PFSK-1 (cell line): ENCODE data around the gene ATF7.

Source experiments
- POLR2AphosphoS5 ChIP-seq: IDR thresholded peaks from 2 replicates; pipeline ENCODE4 v1.6.1; 2012; ENCODE audit warnings: low read depth, mild to moderate bottlenecking, control low read depth, low read length, moderate library complexity
- SIN3A ChIP-seq: IDR thresholded peaks from 2 replicates; pipeline ENCODE4 v1.6.1; 2012; ENCODE audit warnings: mild to moderate bottlenecking, low read length, moderate library complexity, borderline replicate concordance; ENCODE audit not compliant: insufficient read depth
- TAF1 ChIP-seq: IDR thresholded peaks from 2 replicates; pipeline ENCODE4 v1.6.1; 2012; ENCODE audit warnings: low read length, control low read depth, borderline replicate concordance; ENCODE audit not compliant: insufficient read depth
- TF ChIP-seq, protein P1 (sequence below), 2 experiments: IDR thresholded peaks; 2 replicates each; pipeline versions ENCODE4 v1.6.1 to v1.8.0; 2011 to 2012; ENCODE audit warnings: low read depth in 2 of 2, low read length in 2 of 2, control low read depth in 1 of 2, inconsistent platforms in 1 of 2, mild to moderate bottlenecking in 1 of 2, moderate library complexity in 1 of 2; ENCODE audit not compliant: insufficient read depth in 1 of 2

DNA sequence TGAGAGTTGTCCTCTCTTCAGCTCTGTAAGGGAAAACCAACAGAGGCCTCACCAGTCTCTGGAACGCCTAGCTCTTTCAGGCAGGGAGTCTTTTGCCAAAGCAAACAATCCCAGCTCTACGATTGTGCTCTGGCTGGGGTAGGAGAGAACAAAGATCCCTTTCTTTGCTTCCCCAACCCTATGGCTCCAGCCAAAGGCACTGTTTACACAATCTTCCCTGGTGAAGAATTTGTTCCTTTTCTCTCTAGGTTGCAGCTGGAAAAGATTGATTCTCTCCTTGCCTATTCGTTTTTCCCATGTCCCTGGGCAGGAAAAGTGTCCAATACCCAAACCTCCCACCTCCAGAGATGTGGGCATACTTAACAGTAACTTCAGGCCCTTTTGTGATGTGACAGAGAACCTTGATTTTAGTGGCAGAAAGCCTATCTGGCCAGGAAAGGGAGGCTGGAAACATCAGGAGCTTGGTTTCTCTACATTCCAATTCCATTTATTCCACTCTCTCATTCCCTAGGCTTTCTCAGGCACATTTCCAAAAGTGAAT, 32.9 kb upstream of the ATF7 start:
- no peak for TF ChIP-seq POLR2AphosphoS5
- TF ChIP-seq, protein P1, sequence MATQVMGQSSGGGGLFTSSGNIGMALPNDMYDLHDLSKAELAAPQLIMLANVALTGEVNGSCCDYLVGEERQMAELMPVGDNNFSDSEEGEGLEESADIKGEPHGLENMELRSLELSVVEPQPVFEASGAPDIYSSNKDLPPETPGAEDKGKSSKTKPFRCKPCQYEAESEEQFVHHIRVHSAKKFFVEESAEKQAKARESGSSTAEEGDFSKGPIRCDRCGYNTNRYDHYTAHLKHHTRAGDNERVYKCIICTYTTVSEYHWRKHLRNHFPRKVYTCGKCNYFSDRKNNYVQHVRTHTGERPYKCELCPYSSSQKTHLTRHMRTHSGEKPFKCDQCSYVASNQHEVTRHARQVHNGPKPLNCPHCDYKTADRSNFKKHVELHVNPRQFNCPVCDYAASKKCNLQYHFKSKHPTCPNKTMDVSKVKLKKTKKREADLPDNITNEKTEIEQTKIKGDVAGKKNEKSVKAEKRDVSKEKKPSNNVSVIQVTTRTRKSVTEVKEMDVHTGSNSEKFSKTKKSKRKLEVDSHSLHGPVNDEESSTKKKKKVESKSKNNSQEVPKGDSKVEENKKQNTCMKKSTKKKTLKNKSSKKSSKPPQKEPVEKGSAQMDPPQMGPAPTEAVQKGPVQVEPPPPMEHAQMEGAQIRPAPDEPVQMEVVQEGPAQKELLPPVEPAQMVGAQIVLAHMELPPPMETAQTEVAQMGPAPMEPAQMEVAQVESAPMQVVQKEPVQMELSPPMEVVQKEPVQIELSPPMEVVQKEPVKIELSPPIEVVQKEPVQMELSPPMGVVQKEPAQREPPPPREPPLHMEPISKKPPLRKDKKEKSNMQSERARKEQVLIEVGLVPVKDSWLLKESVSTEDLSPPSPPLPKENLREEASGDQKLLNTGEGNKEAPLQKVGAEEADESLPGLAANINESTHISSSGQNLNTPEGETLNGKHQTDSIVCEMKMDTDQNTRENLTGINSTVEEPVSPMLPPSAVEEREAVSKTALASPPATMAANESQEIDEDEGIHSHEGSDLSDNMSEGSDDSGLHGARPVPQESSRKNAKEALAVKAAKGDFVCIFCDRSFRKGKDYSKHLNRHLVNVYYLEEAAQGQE (IDR thresholded peaks at IDR 0.05; ENCODE audit: insufficient read depth in 1 of 2, low read depth in 2 of 2, low read length in 2 of 2): no peak
- no peak for TF ChIP-seq TAF1
- no peak for TF ChIP-seq SIN3A
